ENCODE data around the gene BSG.

Gene BSG

DNA sequence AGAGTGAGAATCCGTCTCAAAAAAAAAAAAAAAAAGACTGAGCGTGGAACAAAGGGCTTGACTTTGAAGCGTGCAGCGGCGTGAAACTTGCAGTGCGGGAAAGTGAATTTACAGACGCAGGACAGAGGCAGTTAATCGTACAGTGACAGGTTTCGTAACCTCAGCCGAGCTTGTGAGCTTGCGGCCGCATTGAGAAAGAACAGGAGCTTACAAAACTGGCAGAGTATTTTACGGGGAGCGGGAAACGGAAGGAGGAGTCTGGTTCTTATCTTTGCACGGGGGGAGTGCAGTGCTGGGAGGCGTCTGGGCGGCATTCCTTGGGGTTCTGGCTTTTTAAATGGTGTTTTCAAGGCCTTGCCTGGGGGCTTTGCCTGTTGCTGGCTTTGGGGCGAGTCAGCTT is 6.0 kb upstream of the BSG start:
- H3K4me3 ChIP-seq (ENCODE audit: low read length) = no peak overlapping the region
- no peaks in the 10 kb centered on the region for H3K36me3 ChIP-seq (ENCODE audit: control insufficient read depth, low read depth, low read length)
- no peak overlapping the region for H3K9ac ChIP-seq (ENCODE audit: low read length)
- peaks cover 7% of the 10 kb centered on the region for H3K4me1 ChIP-seq (ENCODE audit: control insufficient read depth, low read depth, low read length)
- no peaks in the 10 kb centered on the region for H3K9me3 ChIP-seq (ENCODE audit: control insufficient read depth, low read depth, low read length)
- H3K27ac ChIP-seq (ENCODE audit: low read length) = no peak overlapping the region
- peaks cover 7% of the 10 kb centered on the region for H3K27me3 ChIP-seq (ENCODE audit: control insufficient read depth, insufficient read depth, low read length)

GRCh38 chr19:566844-567243 is 5.6 kb upstream of the BSG start:
- no peak overlapping the region for H3K27ac ChIP-seq (ENCODE audit: low read length)
- H3K9me3 ChIP-seq (ENCODE audit: control insufficient read depth, low read depth, low read length) = no peaks in the 10 kb centered on the region
- peaks cover 8% of the 10 kb centered on the region for H3K27me3 ChIP-seq (ENCODE audit: control insufficient read depth, insufficient read depth, low read length)
- H3K36me3 ChIP-seq (ENCODE audit: control insufficient read depth, low read depth, low read length) = no peaks in the 10 kb centered on the region
- H3K4me3 ChIP-seq (ENCODE audit: low read length) = no peak overlapping the region
- no peak overlapping the region for H3K9ac ChIP-seq (ENCODE audit: low read length)
- H3K4me1 ChIP-seq (ENCODE audit: control insufficient read depth, low read depth, low read length) = peaks cover 7% of the 10 kb centered on the region

- Histone ChIP-seq H3K36me3 (ENCODE audit: control insufficient read depth, low read depth, low read length) (no peaks in the 10 kb centered on the region), H3K9me3 (ENCODE audit: control insufficient read depth, low read depth, low read length) (no peaks in the 10 kb centered on the region), H3K9ac (ENCODE audit: low read length) (no peak overlapping the region), H3K27me3 (ENCODE audit: control insufficient read depth, insufficient read depth, low read length) (peaks cover 8% of the 10 kb centered on the region), H3K27ac (ENCODE audit: low read length) (no peak overlapping the region), H3K4me3 (ENCODE audit: low read length) (no peak overlapping the region), H3K4me1 (ENCODE audit: control insufficient read depth, low read depth, low read length) (peaks cover 7% of the 10 kb centered on the region)
These were observed 5.0 kb upstream of the BSG start for GRCh38 chr19:567296-567900.

- H3K4me3 ChIP-seq (ENCODE audit: low read length) = no peak overlapping the region
- H3K9me3 ChIP-seq (ENCODE audit: control insufficient read depth, low read depth, low read length) = no peaks in the 10 kb centered on the region
- H3K27ac ChIP-seq (ENCODE audit: low read length) = no peak overlapping the region
- H3K4me1 ChIP-seq (ENCODE audit: control insufficient read depth, low read depth, low read length) = peaks cover 15% of the 10 kb centered on the region
- no peak overlapping the region for H3K9ac ChIP-seq (ENCODE audit: low read length)
- H3K36me3 ChIP-seq (ENCODE audit: control insufficient read depth, low read depth, low read length) = no peaks in the 10 kb centered on the region
- H3K27me3 ChIP-seq (ENCODE audit: control insufficient read depth, insufficient read depth, low read length) = peaks cover 8% of the 10 kb centered on the region
These were observed 2.1 kb upstream of the BSG start for GRCh38 chr19:570251-570686.

DNA sequence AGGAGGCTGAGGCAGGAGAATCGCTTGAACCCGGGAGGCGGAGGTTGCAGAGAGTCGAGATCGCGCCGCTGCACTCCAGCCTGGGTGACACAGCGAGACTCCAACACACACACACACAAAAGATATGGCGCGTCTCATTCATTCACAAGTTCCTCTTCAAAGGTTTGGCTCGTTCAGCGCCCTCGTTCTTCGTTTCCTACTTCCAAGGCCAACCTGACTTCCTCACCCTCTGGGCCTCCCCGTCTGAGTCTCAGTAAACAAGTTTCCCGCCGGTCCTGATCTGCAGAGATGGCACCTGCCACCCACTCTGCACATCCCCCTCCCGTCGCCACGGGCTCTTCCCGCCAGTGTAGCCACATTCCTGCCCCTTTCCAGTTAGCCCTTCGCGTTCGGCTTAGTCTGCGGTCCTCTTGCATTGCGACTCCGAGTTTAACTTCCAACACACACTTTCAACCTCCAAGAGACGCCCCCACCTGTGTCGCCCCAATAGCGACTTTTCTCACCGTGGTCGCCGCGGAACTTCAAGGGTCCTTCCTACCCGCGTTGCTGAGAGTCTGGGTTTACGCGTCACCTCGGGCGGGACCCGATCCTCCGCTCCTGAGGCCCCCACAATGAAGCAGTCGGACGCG is 1.3 kb upstream of the BSG start:
- H3K4me3 ChIP-seq (ENCODE audit: low read length) = peak overlapping the region; percentile 72
- peaks cover 8% of the 10 kb centered on the region for H3K27me3 ChIP-seq (ENCODE audit: control insufficient read depth, insufficient read depth, low read length)
- peak overlapping the region; percentile 57 for H3K27ac ChIP-seq (ENCODE audit: low read length)
- peak overlapping the region; percentile 57 for H3K9ac ChIP-seq (ENCODE audit: low read length)
- H3K9me3 ChIP-seq (ENCODE audit: control insufficient read depth, low read depth, low read length) = no peaks in the 10 kb centered on the region
- no peaks in the 10 kb centered on the region for H3K36me3 ChIP-seq (ENCODE audit: control insufficient read depth, low read depth, low read length)
- H3K4me1 ChIP-seq (ENCODE audit: control insufficient read depth, low read depth, low read length) = peaks cover 15% of the 10 kb centered on the region

DNA sequence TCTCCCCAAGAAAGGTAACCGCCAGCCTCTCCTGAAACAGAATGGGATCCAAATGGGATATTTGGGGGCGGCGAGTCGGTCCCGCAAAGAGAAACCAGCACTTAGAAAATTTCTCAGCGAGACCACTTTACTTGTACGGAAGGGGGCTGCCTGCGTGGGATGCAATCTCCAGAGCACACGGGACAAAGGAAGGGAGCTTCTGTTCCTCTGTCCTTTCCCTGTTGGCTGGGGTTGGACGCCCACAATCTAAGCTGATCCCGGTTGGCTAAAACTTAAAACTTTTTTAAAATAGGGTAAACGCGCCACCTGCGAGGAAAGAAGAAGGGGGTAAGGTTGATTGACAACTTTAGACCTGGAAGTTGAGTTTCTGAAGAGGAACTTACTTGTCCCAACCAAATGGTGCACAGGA is 826 bp upstream of the BSG start:
- Histone ChIP-seq H3K9me3 (ENCODE audit: control insufficient read depth, low read depth, low read length) (no peaks in the 10 kb centered on the region), H3K4me3 (ENCODE audit: low read length) (peak overlapping the region; percentile 72), H3K27ac (ENCODE audit: low read length) (peak overlapping the region; percentile 57), H3K36me3 (ENCODE audit: control insufficient read depth, low read depth, low read length) (no peaks in the 10 kb centered on the region), H3K9ac (ENCODE audit: low read length) (peak overlapping the region; percentile 57), H3K27me3 (ENCODE audit: control insufficient read depth, insufficient read depth, low read length) (peaks cover 8% of the 10 kb centered on the region), H3K4me1 (ENCODE audit: control insufficient read depth, low read depth, low read length) (peaks cover 15% of the 10 kb centered on the region)

DNA sequence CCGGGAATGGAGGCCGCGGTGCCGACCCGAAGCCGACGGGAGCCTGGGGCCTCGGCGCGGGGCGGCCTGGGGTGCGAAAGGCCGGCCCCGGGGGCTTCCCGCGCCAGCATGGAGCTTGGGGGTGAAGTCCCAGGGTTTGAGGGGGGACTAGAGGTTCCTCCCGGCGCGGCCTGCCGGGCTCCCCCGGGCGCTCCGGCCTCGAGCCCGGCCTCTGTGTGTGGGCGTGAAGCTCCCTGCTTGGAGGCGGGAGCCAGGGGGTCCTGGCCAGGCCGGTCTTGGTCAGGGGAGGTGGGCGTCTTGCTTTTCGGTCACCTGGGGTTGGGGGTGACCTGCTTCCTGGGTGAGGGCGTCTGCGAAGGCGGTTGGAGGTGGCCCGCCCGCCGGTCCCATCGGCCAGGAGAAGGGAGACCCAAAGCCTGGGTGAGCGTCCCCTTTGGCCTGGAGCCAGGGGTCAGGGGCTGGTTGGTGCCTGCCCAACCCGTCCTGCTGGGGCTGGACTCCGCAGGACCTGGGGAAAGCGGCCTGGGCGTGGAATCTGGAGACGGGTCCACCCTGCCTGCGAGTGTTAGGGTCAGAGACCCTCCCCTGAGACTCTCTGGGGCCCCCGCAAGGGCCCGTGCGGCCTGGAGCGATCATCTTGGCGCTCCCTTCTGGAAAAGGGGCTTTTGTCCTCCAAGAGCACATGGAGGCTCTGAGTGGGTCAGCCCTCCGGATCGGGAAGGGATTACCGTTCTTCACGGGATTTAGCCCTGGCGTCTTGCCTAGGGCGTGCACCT is 535 bp downstream of the BSG start:
- H3K27ac ChIP-seq (ENCODE audit: low read length) = peak overlapping the region; percentile 78
- H3K9me3 ChIP-seq (ENCODE audit: control insufficient read depth, low read depth, low read length) = no peaks in the 10 kb centered on the region
- peaks cover 15% of the 10 kb centered on the region for H3K4me1 ChIP-seq (ENCODE audit: control insufficient read depth, low read depth, low read length)
- no peaks in the 10 kb centered on the region for H3K36me3 ChIP-seq (ENCODE audit: control insufficient read depth, low read depth, low read length)
- peaks cover 8% of the 10 kb centered on the region for H3K27me3 ChIP-seq (ENCODE audit: control insufficient read depth, insufficient read depth, low read length)
- H3K4me3 ChIP-seq (ENCODE audit: low read length) = peak overlapping the region; percentile 90
- H3K9ac ChIP-seq (ENCODE audit: low read length) = peak overlapping the region; percentile 90

DNA sequence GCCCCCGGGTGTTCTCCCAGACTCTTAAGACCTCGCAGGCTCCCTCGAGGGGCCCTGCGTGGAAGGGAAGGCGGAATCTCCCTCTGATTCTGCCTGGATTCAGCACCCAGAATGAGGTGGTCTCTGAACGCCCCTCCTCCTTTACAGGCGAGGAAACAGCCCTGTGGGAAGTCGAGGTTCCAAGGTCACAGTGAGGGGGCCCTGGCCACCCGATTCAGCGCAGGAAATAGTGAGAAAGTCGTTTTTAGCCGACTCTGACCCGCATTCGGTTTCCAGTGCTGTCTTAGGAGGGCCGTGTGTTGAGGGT is 1.1 kb downstream of the BSG start:
- Histone ChIP-seq H3K27ac (ENCODE audit: low read length) (peak overlapping the region; percentile 51), H3K9ac (ENCODE audit: low read length) (peak overlapping the region; percentile 90), H3K4me1 (ENCODE audit: control insufficient read depth, low read depth, low read length) (peaks cover 15% of the 10 kb centered on the region), H3K4me3 (ENCODE audit: low read length) (peak overlapping the region; percentile 90), H3K9me3 (ENCODE audit: control insufficient read depth, low read depth, low read length) (no peaks in the 10 kb centered on the region), H3K27me3 (ENCODE audit: control insufficient read depth, insufficient read depth, low read length) (peaks cover 8% of the 10 kb centered on the region), H3K36me3 (ENCODE audit: control insufficient read depth, low read depth, low read length) (peaks cover 4% of the 10 kb centered on the region)

DNA sequence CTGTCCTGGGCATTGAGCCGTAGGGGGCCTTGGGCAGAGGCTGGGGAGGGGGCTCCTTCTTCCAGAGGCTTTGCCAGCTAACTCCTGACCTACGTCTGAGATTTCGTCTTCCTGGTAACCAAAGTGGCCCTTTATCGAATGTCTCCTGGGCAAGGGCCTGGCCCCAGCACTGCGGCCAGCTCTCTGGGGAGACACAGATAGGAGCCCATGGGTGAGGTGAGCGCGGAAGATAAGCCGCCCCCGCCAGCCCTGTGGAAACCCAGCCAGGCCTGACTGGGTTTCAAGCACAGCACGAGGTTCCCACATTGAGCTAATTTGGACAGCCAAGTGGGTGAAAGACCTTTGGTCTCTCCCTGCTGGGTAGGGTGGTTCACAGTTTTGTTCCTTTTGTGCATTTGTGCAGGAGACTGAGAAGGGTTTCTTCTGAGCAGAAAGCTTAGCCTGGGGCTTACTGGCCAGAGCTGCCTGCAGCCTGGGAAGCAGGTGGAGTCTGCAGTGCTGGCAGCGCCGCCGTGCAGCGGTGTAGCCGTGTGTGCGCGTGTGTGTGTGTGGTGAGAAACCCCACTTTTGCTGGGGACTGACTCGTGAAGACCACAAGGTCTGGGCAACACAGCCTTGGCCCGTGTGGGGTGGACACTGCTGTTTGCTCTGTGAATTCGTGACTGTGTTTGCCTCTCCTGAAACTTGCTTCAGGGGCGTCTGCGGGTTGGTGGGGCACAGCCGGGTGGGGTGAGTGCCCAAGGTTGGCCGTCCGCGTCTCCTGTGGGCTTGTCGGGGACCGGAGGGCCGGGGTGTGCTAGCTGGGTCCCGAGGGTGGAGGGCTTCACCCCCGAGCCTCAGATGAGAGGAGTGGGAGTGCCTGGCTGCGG is 2.5 kb downstream of the BSG start:
- peak overlapping the region; percentile 3 for H3K9ac ChIP-seq (ENCODE audit: low read length)
- H3K4me1 ChIP-seq (ENCODE audit: control insufficient read depth, low read depth, low read length) = peaks cover 13% of the 10 kb centered on the region
- no peak overlapping the region for H3K27ac ChIP-seq (ENCODE audit: low read length)
- no peaks in the 10 kb centered on the region for H3K9me3 ChIP-seq (ENCODE audit: control insufficient read depth, low read depth, low read length)
- H3K36me3 ChIP-seq (ENCODE audit: control insufficient read depth, low read depth, low read length) = peaks cover 10% of the 10 kb centered on the region
- H3K4me3 ChIP-seq (ENCODE audit: low read length) = peak overlapping the region; percentile 43
- peaks cover 8% of the 10 kb centered on the region for H3K27me3 ChIP-seq (ENCODE audit: control insufficient read depth, insufficient read depth, low read length)

DNA sequence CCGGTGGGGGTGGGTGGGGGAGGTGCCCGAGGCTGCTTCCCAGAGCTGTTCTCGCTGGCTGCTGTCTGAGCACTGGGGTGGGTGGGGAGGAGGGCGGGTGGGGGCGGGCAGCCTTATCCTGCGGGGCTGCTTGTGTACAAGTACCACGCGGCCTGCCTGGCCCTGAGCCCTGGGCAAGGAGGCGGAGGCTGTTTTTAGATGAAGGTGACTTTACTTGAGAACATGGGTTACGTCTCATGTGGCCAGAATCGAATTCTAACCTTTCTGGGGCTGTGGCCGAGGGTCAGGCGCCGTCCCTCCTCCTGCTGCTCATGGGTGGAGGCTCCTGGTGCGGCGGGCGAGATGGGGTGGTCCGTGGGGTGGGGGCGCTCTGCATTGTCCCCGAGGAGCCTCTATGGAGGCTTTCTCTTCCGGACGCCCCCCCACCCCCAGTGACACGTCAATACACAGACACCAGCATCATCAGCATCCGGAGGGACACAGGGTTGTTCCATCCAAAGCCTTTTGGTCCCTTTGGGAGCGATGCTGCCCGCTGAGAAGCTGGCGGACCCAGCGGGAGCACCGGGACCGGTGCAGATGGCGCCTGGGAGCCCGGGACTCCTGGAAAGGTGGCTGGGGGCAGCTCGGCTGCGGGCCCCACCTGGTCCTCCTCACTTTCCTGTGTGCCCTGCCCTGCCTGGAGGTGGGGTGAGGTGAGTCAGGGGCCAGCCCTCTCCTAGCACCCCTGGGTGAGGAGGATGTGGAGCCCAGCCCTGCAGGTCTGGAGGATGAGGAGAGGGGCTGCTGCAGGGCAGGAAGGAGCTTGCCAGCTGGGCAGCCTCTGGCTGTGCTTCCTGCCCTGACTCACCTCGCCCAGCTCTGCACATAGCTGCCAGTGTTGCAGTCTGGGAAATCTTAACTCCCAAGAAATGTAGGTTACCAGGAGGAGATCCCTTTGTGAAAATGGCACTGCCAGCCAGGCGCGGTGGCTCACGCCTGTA is 3.4 kb downstream of the BSG start:
- H3K36me3 ChIP-seq (ENCODE audit: control insufficient read depth, low read depth, low read length) = peaks cover 17% of the 10 kb centered on the region

More for the DNA sequence above, 3.4 kb downstream of the BSG start:
- Histone ChIP-seq H3K9me3 (ENCODE audit: control insufficient read depth, low read depth, low read length) (no peaks in the 10 kb centered on the region), H3K4me1 (ENCODE audit: control insufficient read depth, low read depth, low read length) (peaks cover 9% of the 10 kb centered on the region), H3K27me3 (ENCODE audit: control insufficient read depth, insufficient read depth, low read length) (peaks cover 6% of the 10 kb centered on the region), H3K9ac (ENCODE audit: low read length) (no peak overlapping the region), H3K4me3 (ENCODE audit: low read length) (peak overlapping the region; percentile 43), H3K27ac (ENCODE audit: low read length) (no peak overlapping the region)

Data from iPS-18a (cell line).